MV-4-11 (cell line): ENCODE measurements around the gene NCCRP1.

ENCODE experiments used
- DNase-seq: peaks from one replicate; lab custom pipeline; 2025; lab: John Stamatoyannopoulos, UW

NCCRP1 gene

GRCh38 chr19:39246951-39247669, 50.3 kb downstream of the NCCRP1 start:
- DNase-seq: no peak

GRCh38 chr19:39247701-39248664, 51.2 kb downstream of the NCCRP1 start:
- DNase-seq: no peak

- no peak for DNase-seq
Observed at GRCh38 chr19:39248806-39249205, 52.0 kb downstream of the NCCRP1 start, which contains the start of gene IFNL4. TSS of gene IFNL4 (minus strand) at chr19:39248856.

GRCh38 chr19:39251081-39251480, 54.3 kb downstream of the NCCRP1 start:
- DNase-seq: no peak
